Activated naive CD4-positive, alpha-beta T cell treated with anti-CD3 and anti-CD28 coated beads for 36 hours (primary cell): ENCODE data around the gene TSHZ3. TPM values are rescaled to one million over a fixed set of nuclear protein-coding genes. Genes with fewer than 3 reads are reported as not detected.

ENCODE experiments used
- CTCF ChIA-PET: fragments of 350-600 bp; sonication (Branson Sonifier 250); formaldehyde crosslinking; loops from one replicate; lab custom pipeline; 2021; ENCODE audit warnings: antibody characterized with exemption; lab: Charles Lee
- DNase-seq: peaks from one replicate; pipeline ENCODE4 v3.0.0-alpha.2; 2020
- H3K27ac Mint-ChIP-seq: one replicate; pipeline ENCODE4 v1.8.0; 2021; ENCODE audit warnings: mild to moderate bottlenecking, mixed read lengths
- H3K27me3 Mint-ChIP-seq: one replicate; pipeline ENCODE4 v1.8.0; 2021; ENCODE audit warnings: low read depth, mixed read lengths
- H3K36me3 Mint-ChIP-seq: one replicate; pipeline ENCODE4 v1.8.0; 2021; ENCODE audit warnings: low read depth, mixed read lengths
- H3K4me1 Mint-ChIP-seq: one replicate; pipeline ENCODE4 v1.8.0; 2021; ENCODE audit warnings: low read depth, mixed read lengths
- H3K4me3 Mint-ChIP-seq: one replicate; pipeline ENCODE4 v1.8.0; 2021; ENCODE audit warnings: mild to moderate bottlenecking, moderate library complexity, mixed read lengths
- H3K9me3 Mint-ChIP-seq: one replicate; pipeline ENCODE4 v1.8.0; 2021; ENCODE audit warnings: mixed read lengths
- intact Hi-C: fragments of 100-400 bp; cut with micrococcal nuclease; formaldehyde crosslinking; loops from one replicate; pipeline ENCODE4 v1.15.1; 2023
- total RNA-seq, 2 experiments: library from RNA; stranded (reverse); gene quantifications; one replicate each; pipeline ENCODE4 v1.2.3, GENCODE V29; 2021

TSHZ3 gene
- total RNA-seq, 2 experiments from 2014 or later, result 1.6 to 2.0 TPM

DNA sequence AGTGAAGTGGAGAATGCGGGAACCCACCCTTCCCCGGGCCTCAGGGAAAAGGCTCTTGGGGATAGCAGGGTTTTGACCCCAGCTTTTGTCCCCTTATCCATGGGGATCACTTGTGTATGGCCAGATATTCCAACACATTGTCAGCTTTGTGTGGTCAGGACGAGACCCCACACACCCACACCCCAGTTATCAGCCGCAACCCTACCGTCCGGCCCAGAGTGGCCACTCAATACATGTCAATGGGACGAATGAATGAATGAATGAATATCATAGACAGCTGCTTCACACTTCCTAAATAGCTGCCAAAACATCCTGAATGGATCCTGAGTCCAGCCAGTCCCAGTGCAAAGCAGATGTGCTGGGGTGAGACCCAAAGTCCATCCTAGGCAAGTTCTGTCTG lies 64.6 kb downstream of the TSHZ3 start:
- Mint-ChIP-seq H3K27me3 (peaks cover 5% of the 10 kb centered on the region), H3K9me3 (no peaks in the 10 kb centered on the region), H3K4me1 (peaks cover 5% of the 10 kb centered on the region), H3K36me3 (no peaks in the 10 kb centered on the region), H3K4me3 (no peak overlapping the region), H3K27ac (no peak overlapping the region)
- no peak for DNase-seq
- CTCF ChIA-PET, result no interaction called here
- intact Hi-C loops, result no loop called here

DNA sequence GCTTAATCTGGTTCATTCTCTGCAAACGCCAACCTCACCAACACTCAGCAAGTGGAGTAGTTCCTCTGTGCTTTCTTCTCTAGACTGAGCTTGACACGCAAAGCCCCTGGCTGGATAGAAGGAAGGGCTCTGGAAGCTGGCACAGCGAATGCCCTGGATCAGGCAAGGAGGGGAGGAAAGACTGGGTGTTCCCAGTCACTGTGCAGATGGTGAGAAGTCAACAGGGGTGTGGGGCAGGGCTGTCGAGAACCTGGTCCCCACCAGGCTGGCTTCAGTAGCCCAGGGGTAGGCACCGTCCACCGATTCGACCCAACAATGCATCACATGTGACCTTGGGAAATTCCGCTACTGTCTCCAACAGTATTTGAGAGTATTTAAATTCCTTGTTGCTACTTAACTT lies 65.5 kb downstream of the TSHZ3 start:
- H3K36me3 Mint-ChIP-seq, result no peaks in the 10 kb centered on the region
- no peak overlapping the region for H3K4me3 Mint-ChIP-seq
- peaks cover 5% of the 10 kb centered on the region for H3K27me3 Mint-ChIP-seq
- no peaks in the 10 kb centered on the region for H3K9me3 Mint-ChIP-seq
- intact Hi-C loops, result no loop called here
- H3K4me1 Mint-ChIP-seq, result peaks cover 5% of the 10 kb centered on the region
- CTCF ChIA-PET, result no interaction called here
- no peak for DNase-seq
- no peak overlapping the region for H3K27ac Mint-ChIP-seq

GRCh38 chr19:31282346-31282745 lies 66.9 kb downstream of the TSHZ3 start:
- intact Hi-C loops, result no loop called here
- CTCF ChIA-PET, result no interaction called here
- H3K36me3 Mint-ChIP-seq, result no peaks in the 10 kb centered on the region
- H3K4me1 Mint-ChIP-seq, result peaks cover 5% of the 10 kb centered on the region
- H3K27me3 Mint-ChIP-seq, result peaks cover 5% of the 10 kb centered on the region
- no peaks in the 10 kb centered on the region for H3K9me3 Mint-ChIP-seq
- DNase-seq, result no peak
- no peak overlapping the region for H3K27ac Mint-ChIP-seq
- no peak overlapping the region for H3K4me3 Mint-ChIP-seq

DNA sequence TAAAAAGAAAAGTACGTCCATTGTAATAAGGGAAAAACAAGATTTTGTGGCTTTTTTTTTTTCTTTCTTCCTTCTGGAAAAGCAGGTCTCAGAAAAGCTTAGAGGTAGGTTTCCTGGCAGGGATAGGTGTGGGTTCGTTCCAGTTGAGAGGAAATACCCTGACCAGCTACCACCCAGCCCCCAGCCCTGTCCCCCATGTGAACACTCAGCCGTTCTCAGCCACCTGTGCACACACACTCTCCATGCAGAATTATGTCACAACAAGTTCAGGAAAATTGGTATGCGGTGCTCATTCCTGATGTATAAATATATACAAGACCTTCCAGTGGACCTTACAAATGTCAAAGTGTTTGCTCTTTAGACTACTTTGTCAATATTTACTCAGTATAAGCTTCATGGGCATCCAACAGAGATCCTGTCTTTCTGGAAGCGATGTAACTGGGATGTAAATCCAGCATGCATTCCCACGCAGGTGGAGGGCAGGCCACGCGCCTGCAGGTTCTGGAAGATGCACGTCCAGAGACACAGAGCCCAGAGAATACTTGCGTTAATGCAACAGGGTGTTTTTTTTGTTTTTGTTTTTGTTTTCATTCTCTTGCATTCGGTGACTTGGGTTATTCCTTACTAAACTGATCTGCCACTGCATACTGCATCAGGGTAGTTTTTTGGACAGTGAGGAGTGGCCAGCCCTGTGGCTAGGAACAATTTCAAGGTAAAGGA lies 68.8 kb downstream of the TSHZ3 start:
- Mint-ChIP-seq H3K27me3 (peaks cover 2% of the 10 kb centered on the region), H3K4me1 (no peaks in the 10 kb centered on the region), H3K9me3 (no peaks in the 10 kb centered on the region), H3K36me3 (no peaks in the 10 kb centered on the region), H3K4me3 (no peak overlapping the region), H3K27ac (no peak overlapping the region)
- no peak for DNase-seq
- intact Hi-C loops, result no loop called here
- CTCF ChIA-PET, result no interaction called here

DNA sequence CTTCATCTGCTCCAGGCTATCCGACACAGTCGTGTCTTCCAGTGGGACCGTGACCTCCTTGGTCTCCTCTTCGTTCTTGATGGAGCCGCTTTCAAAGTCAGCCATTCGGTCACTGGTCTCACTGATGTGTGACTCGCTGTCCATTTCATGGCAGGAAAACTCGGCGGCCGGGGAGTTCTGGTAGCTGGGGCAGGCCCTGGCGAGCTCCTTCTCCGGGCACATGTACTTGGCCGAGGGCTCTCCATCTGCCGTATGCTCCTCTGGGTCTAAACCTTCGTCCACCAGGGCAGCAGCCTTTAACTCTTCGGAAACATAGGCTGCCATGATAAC lies 69.8 kb downstream of the TSHZ3 start:
- Mint-ChIP-seq H3K27me3 (peaks cover 2% of the 10 kb centered on the region), H3K4me1 (peaks cover 3% of the 10 kb centered on the region), H3K36me3 (no peaks in the 10 kb centered on the region), H3K9me3 (no peaks in the 10 kb centered on the region), H3K27ac (no peak overlapping the region), H3K4me3 (no peak overlapping the region)
- CTCF ChIA-PET, result no interaction called here
- DNase-seq, result no peak
- intact Hi-C loops, result no loop called here

DNA sequence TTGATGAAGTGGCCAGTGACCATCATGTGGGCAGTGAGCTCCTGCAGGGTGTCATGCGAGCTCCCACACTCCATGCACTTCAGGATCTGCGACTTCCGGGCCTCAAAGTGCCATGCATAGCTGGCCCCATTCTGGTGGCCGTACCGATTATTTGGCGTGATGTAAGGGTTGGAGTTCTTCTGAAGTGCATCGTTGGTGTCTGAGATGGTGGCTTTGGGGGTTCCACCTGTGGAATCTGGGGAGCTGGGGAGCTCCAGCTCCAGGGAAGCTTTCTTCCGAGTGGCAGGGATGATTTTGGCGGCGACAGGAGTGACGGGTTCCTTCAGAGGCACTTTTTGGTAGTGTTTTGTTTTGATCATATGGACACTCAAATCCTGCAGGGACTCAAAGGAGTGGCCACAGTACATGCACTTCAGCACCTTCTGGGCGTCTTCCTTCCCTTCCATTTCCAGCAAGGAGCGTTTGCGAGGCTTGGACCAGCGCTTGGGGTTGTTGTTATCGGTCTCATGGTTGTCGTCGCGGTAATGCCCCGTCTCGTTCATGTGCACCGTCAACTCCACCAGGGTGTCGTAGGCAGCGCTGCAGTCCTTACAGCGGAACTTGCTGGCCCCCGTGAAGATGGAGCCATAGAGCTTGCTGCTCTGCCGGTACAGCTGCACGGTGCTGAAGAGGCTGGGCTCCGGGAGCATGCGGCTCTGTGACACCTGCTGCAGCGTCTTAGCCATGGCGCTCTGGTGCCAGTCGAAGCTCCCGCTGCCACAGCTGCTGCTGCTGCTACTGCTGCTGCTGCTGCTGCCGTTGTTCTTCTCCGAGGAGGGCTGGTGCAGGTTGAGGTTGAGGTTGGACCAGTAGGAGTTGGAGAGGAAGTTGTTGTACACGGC lies 70.4 kb downstream of the TSHZ3 start:
- intact Hi-C loops, result no loop called here
- peaks cover 3% of the 10 kb centered on the region for H3K4me1 Mint-ChIP-seq
- no peak overlapping the region for H3K27ac Mint-ChIP-seq
- H3K27me3 Mint-ChIP-seq, result peaks cover 2% of the 10 kb centered on the region
- H3K4me3 Mint-ChIP-seq, result no peak overlapping the region
- DNase-seq, result no peak
- CTCF ChIA-PET, result no interaction called here
- no peaks in the 10 kb centered on the region for H3K9me3 Mint-ChIP-seq
- no peaks in the 10 kb centered on the region for H3K36me3 Mint-ChIP-seq

GRCh38 chr19:31277516-31277915 lies 71.7 kb downstream of the TSHZ3 start:
- no peak for DNase-seq
- no peaks in the 10 kb centered on the region for H3K36me3 Mint-ChIP-seq
- H3K4me1 Mint-ChIP-seq, result peaks cover 3% of the 10 kb centered on the region
- no peak overlapping the region for H3K4me3 Mint-ChIP-seq
- CTCF ChIA-PET, result no interaction called here
- H3K27ac Mint-ChIP-seq, result no peak overlapping the region
- H3K9me3 Mint-ChIP-seq, result no peaks in the 10 kb centered on the region
- H3K27me3 Mint-ChIP-seq, result peaks cover 2% of the 10 kb centered on the region
- intact Hi-C loops, result no loop called here

GRCh38 chr19:31276831-31277230 lies 72.4 kb downstream of the TSHZ3 start:
- Mint-ChIP-seq H3K27me3 (peaks cover 2% of the 10 kb centered on the region), H3K27ac (no peak overlapping the region), H3K4me1 (peaks cover 3% of the 10 kb centered on the region), H3K9me3 (no peaks in the 10 kb centered on the region), H3K36me3 (no peaks in the 10 kb centered on the region), H3K4me3 (no peak overlapping the region)
- intact Hi-C loops, result no loop called here
- CTCF ChIA-PET, result no interaction called here
- DNase-seq, result no peak

GRCh38 chr19:31275068-31275334 lies 74.2 kb downstream of the TSHZ3 start:
- no peaks in the 10 kb centered on the region for H3K27me3 Mint-ChIP-seq
- H3K4me3 Mint-ChIP-seq, result no peak overlapping the region
- H3K36me3 Mint-ChIP-seq, result no peaks in the 10 kb centered on the region
- CTCF ChIA-PET, result no interaction called here
- intact Hi-C loops, result no loop called here
- no peak for DNase-seq
- peaks cover 3% of the 10 kb centered on the region for H3K4me1 Mint-ChIP-seq
- no peaks in the 10 kb centered on the region for H3K9me3 Mint-ChIP-seq
- no peak overlapping the region for H3K27ac Mint-ChIP-seq

GRCh38 chr19:31274251-31275067 lies 74.8 kb downstream of the TSHZ3 start:
- DNase-seq, result no peak
- CTCF ChIA-PET, result no interaction called here
- no peaks in the 10 kb centered on the region for H3K27me3 Mint-ChIP-seq

GRCh38 chr19:31272583-31273106 lies 76.6 kb downstream of the TSHZ3 start:
- Mint-ChIP-seq H3K4me3 (no peak overlapping the region), H3K9me3 (no peaks in the 10 kb centered on the region), H3K27me3 (no peaks in the 10 kb centered on the region), H3K4me1 (peaks cover 3% of the 10 kb centered on the region), H3K36me3 (no peaks in the 10 kb centered on the region), H3K27ac (no peak overlapping the region)
- CTCF ChIA-PET, result no interaction called here
- intact Hi-C loops, result no loop called here
- DNase-seq, result no peak

More at GRCh38 chr19:31274251-31275067, 74.8 kb downstream of the TSHZ3 start:
- intact Hi-C loops, result no loop called here
- no peaks in the 10 kb centered on the region for H3K36me3 Mint-ChIP-seq
- peaks cover 3% of the 10 kb centered on the region for H3K4me1 Mint-ChIP-seq
- no peak overlapping the region for H3K4me3 Mint-ChIP-seq
- no peak overlapping the region for H3K27ac Mint-ChIP-seq
- no peaks in the 10 kb centered on the region for H3K9me3 Mint-ChIP-seq

DNA sequence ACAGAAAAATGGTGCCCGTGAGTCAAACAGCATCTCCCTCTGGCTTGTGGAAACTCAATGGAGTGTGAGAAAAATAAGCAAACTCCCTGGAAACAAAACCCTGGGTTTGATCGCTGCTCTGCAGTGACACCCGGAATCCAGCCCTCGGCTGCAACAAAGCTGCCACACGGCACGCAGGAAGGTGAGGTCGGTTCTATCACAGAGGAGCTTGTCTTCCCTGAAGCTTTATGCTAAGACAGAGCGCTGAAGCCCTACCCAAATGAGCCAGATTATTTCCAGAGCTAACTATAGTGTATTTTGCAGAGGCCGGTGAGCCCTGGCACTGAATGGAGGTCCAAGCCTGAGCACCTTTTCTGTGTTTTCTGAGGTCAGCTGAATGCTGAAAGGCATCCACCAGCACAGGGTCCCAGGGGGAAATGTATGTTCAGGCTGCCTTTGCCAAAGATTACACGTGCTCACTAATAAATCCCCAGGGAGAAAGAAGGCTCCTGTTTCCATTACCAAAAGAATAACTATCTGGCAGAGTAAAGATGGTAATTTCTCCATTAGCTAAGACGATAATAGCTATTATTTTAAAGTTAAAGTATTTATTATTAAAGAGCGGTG lies 77.8 kb downstream of the TSHZ3 start:
- H3K27ac Mint-ChIP-seq, result no peak overlapping the region
- H3K4me1 Mint-ChIP-seq, result peaks cover 3% of the 10 kb centered on the region
- H3K27me3 Mint-ChIP-seq, result no peaks in the 10 kb centered on the region
- no peaks in the 10 kb centered on the region for H3K9me3 Mint-ChIP-seq
- intact Hi-C loops, result no loop called here
- no peak overlapping the region for H3K4me3 Mint-ChIP-seq
- H3K36me3 Mint-ChIP-seq, result no peaks in the 10 kb centered on the region
- CTCF ChIA-PET, result no interaction called here
- DNase-seq, result no peak
